ENCODE data around the gene NUP188. TPM values are rescaled to one million over a fixed set of nuclear protein-coding genes. Genes with fewer than 3 reads are reported as not detected.

NUP188 gene
- total and polyA plus RNA-seq, 2 donors (not counting 1 experiment from before 2014, with no cell fraction given) = 42.8 to 83.6 TPM

GRCh38 chr9:128916204-128916603 lies 31.3 kb upstream of the NUP188 start:
- peaks cover 0 to 24% of the 10 kb centered on the region in 2 experiments for H3K36me3 ChIP-seq (replicated peaks in 1 of 2; ENCODE audit: control extremely low read depth in 1 of 2, control insufficient read depth in 1 of 2, extremely low read depth in 1 of 2, insufficient read depth in 2 of 2, low read length in 1 of 2)
- Mint-ChIP-seq H3K4me1 (peaks cover 3% of the 10 kb centered on the region), H3K27me3 (no peaks in the 10 kb centered on the region), H3K9me3 (ENCODE audit: insufficient read depth) (no peaks in the 10 kb centered on the region), H3K4me3 (no peak overlapping the region), H3K27ac (no peak overlapping the region)
- H3K4me3 ChIP-seq (ENCODE audit: control extremely low read depth in 1 of 5, extremely low read depth in 1 of 5, insufficient read depth in 1 of 5, low read depth in 2 of 5, low read length in 4 of 5) = no peak overlapping the region
- POLR2A ChIA-PET = no interaction called here
- ATAC-seq (ENCODE audit: low read depth) (no peak), DNase-seq (no peak)
- intact Hi-C loops (cut with micrococcal nuclease) = no loop called here
- H3K9me3 ChIP-seq (ENCODE audit: control extremely low read depth in 1 of 3, control insufficient read depth in 2 of 3, insufficient read depth in 1 of 3, low read length in 2 of 3) = no peaks in the 10 kb centered on the region
- CTCF ChIA-PET = interaction anchor here (1.1 kb wide), 1 partner anchor 9 kb away, joined by 3 read pairs; no protein-coding TSS in a partner anchor
- peaks cover 12% of the 10 kb centered on the region for H4K20me1 ChIP-seq (ENCODE audit: control insufficient read depth, insufficient read depth, low read length, poor library complexity, severe bottlenecking)
- no peak overlapping the region for H3K9ac ChIP-seq (ENCODE audit: low read length)
- no peak for TF ChIP-seq EZH2 (IDR thresholded peaks at IDR 0.05; ENCODE audit: borderline replicate concordance, insufficient read depth, low read depth, low read length, poor library complexity, severe bottlenecking)
- TF ChIP-seq, protein P1, sequence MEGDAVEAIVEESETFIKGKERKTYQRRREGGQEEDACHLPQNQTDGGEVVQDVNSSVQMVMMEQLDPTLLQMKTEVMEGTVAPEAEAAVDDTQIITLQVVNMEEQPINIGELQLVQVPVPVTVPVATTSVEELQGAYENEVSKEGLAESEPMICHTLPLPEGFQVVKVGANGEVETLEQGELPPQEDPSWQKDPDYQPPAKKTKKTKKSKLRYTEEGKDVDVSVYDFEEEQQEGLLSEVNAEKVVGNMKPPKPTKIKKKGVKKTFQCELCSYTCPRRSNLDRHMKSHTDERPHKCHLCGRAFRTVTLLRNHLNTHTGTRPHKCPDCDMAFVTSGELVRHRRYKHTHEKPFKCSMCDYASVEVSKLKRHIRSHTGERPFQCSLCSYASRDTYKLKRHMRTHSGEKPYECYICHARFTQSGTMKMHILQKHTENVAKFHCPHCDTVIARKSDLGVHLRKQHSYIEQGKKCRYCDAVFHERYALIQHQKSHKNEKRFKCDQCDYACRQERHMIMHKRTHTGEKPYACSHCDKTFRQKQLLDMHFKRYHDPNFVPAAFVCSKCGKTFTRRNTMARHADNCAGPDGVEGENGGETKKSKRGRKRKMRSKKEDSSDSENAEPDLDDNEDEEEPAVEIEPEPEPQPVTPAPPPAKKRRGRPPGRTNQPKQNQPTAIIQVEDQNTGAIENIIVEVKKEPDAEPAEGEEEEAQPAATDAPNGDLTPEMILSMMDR (IDR thresholded peaks at IDR 0.05) = no peak
- H3K27me3 ChIP-seq (replicated peaks in 1 of 4; ENCODE audit: control extremely low read depth in 1 of 4, control insufficient read depth in 3 of 4, insufficient read depth in 4 of 4, low read length in 3 of 4) = no peaks in the 10 kb centered on the region
- peaks cover 34% of the 10 kb centered on the region for H3K79me2 ChIP-seq (ENCODE audit: control insufficient read depth, insufficient read depth, low read length)
- no peak overlapping the region for H3K27ac ChIP-seq (ENCODE audit: low read length in 2 of 2)
- no peak overlapping the region for H2AFZ ChIP-seq (ENCODE audit: insufficient read depth, low read depth, low read length, poor library complexity, severe bottlenecking)
- 97% methylated on average over 18 of the region's 18 CpGs for WGBS (ENCODE audit: insufficient coverage)
- H3K4me1 ChIP-seq (ENCODE audit: control insufficient read depth in 2 of 2, insufficient read depth in 2 of 2, low read length in 2 of 2) = peaks cover 0 to 6% of the 10 kb centered on the region in 2 donors
- H3K4me2 ChIP-seq (replicated peaks; ENCODE audit: low read depth, low read length, poor library complexity, severe bottlenecking) = no peak overlapping the region

DNA sequence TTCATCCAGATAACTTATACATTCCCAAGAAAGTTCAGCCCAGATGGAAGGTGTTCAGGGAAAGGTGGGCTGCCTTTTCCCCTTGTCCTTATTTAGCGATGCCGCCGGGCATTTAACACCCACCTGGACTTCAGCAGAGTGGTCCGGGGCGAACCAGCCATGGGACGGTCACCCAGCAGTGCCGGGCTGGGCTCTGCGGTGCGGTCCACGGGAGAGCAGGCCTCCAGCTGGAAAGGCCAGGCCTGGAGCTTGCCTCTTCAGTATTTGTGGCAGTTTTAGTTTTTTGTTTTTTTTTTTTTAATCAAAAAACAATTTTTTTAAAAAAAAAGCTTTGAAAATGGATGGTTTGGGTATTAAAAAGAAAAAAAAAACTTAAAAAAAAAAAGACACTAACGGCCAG lies 30.8 kb upstream of the NUP188 start:
- ChIA-PET CTCF (no interaction called here), POLR2A (no interaction called here)
- WGBS (ENCODE audit: insufficient coverage) = 96% methylated on average over 5 of the region's 11 CpGs
- Histone ChIP-seq H3K27ac (ENCODE audit: low read length in 2 of 2) (no peak overlapping the region), H3K4me2 (replicated peaks; ENCODE audit: low read depth, low read length, poor library complexity, severe bottlenecking) (no peak overlapping the region), H3K9me3 (ENCODE audit: control extremely low read depth in 1 of 3, control insufficient read depth in 2 of 3, insufficient read depth in 1 of 3, low read length in 2 of 3) (no peaks in the 10 kb centered on the region), H3K36me3 (replicated peaks in 1 of 2; ENCODE audit: control extremely low read depth in 1 of 2, control insufficient read depth in 1 of 2, extremely low read depth in 1 of 2, insufficient read depth in 2 of 2, low read length in 1 of 2) (peaks cover 0 to 24% of the 10 kb centered on the region in 2 experiments), H3K79me2 (ENCODE audit: control insufficient read depth, insufficient read depth, low read length) (peaks cover 29% of the 10 kb centered on the region), H3K4me3 (ENCODE audit: control extremely low read depth in 1 of 5, extremely low read depth in 1 of 5, insufficient read depth in 1 of 5, low read depth in 2 of 5, low read length in 4 of 5) (no peak overlapping the region), H3K9ac (ENCODE audit: low read length) (no peak overlapping the region), H3K4me1 (ENCODE audit: control insufficient read depth in 2 of 2, insufficient read depth in 2 of 2, low read length in 2 of 2) (peaks cover 3 to 9% of the 10 kb centered on the region in 2 donors), H3K27me3 (replicated peaks in 1 of 4; ENCODE audit: control extremely low read depth in 1 of 4, control insufficient read depth in 3 of 4, insufficient read depth in 4 of 4, low read length in 3 of 4) (peaks cover 0 to 1% (median 0%) of the 10 kb centered on the region in 4 experiments), H4K20me1 (ENCODE audit: control insufficient read depth, insufficient read depth, low read length, poor library complexity, severe bottlenecking) (peaks cover 6% of the 10 kb centered on the region), H2AFZ (ENCODE audit: insufficient read depth, low read depth, low read length, poor library complexity, severe bottlenecking) (no peak overlapping the region)
- TF ChIP-seq, protein P1 (IDR thresholded peaks at IDR 0.05) = no peak
- no peak for TF ChIP-seq EZH2 (IDR thresholded peaks at IDR 0.05; ENCODE audit: borderline replicate concordance, insufficient read depth, low read depth, low read length, poor library complexity, severe bottlenecking)
- intact Hi-C loops (cut with micrococcal nuclease) = no loop called here
- no peak for DNase-seq
- H3K9me3 Mint-ChIP-seq (ENCODE audit: insufficient read depth) = no peaks in the 10 kb centered on the region
- H3K27me3 Mint-ChIP-seq = no peaks in the 10 kb centered on the region
- peaks cover 5% of the 10 kb centered on the region for H3K4me1 Mint-ChIP-seq
- ATAC-seq (ENCODE audit: low read depth) = no peak
- no peak overlapping the region for H3K27ac Mint-ChIP-seq
- no peak overlapping the region for H3K4me3 Mint-ChIP-seq

Measured in B cell (primary cell).